Measurements from ENCODE around the gene CTIF. TPM values are rescaled to one million over a fixed set of nuclear protein-coding genes. Genes with fewer than 3 reads are reported as not detected.

Gene CTIF
- total RNA-seq, 1 donor from 2014 or later, result 35.1 TPM

- intact Hi-C loops (cut with DNase I), result no loop called here
- no peak overlapping the region for H3K27ac ChIP-seq
- DNase-seq (ENCODE audit: extremely low spot score in 2 of 2), result no peak
- no peaks in the 10 kb centered on the region for H3K27me3 ChIP-seq
- H3K4me1 ChIP-seq, result peaks cover 9% of the 10 kb centered on the region
- H3K36me3 ChIP-seq, result peaks cover 0 to 7% of the 10 kb centered on the region in 2 donors
- no peak overlapping the region for H3K4me3 ChIP-seq
- no peaks in the 10 kb centered on the region for H3K9me3 ChIP-seq
- TF ChIP-seq POLR2AphosphoS5 (IDR thresholded peaks at IDR 0.05; ENCODE audit: insufficient read depth in 1 of 2, low read depth in 1 of 2) (no peak), CTCF (IDR thresholded peaks at IDR 0.05) (no peak), POLR2A (IDR thresholded peaks at IDR 0.05) (no peak)
Observed at GRCh38 chr18:48766487-48766886, 227.7 kb downstream of the CTIF start.

DNA sequence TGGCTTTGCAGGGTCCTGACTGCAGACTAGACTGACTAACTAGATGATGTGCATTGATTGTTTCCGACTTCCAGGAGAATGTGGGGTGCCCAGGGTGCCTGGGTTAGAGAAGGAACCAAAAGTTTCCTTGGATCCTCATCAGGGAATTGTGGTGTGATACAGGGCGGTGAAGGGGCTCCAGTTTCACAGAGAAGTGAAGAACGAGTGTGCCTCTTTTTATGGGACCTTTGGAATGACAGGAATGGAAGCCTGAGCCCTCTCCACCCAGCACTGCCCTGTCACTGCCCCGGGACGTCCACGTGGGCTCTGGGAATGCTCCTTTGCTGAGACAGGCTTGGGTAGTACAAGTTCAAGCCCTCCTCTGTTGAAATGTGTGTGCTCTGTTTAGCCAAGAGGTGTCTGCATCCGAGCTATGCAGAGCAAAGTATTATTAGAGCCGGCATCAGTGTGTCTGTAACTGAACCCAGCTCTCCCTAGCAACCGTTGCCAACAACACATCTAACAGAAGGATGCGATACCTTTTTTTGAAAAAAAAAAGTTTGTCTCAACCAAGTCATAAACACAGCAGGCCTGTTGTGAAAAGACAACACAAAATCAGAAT lies 228.4 kb downstream of the CTIF start:
- Histone ChIP-seq H3K4me1 (peaks cover 9% of the 10 kb centered on the region), H3K27ac (no peak overlapping the region), H3K9me3 (no peaks in the 10 kb centered on the region), H3K27me3 (no peaks in the 10 kb centered on the region), H3K4me3 (no peak overlapping the region), H3K36me3 (no peaks in the 10 kb centered on the region)
- no peak for DNase-seq (ENCODE audit: extremely low spot score in 2 of 2)
- TF ChIP-seq CTCF (IDR thresholded peaks at IDR 0.05) (no peak), POLR2A (IDR thresholded peaks at IDR 0.05) (no peak), POLR2AphosphoS5 (IDR thresholded peaks at IDR 0.05; ENCODE audit: insufficient read depth in 1 of 2, low read depth in 1 of 2) (no peak)
- intact Hi-C loops (cut with DNase I), result no loop called here

DNA sequence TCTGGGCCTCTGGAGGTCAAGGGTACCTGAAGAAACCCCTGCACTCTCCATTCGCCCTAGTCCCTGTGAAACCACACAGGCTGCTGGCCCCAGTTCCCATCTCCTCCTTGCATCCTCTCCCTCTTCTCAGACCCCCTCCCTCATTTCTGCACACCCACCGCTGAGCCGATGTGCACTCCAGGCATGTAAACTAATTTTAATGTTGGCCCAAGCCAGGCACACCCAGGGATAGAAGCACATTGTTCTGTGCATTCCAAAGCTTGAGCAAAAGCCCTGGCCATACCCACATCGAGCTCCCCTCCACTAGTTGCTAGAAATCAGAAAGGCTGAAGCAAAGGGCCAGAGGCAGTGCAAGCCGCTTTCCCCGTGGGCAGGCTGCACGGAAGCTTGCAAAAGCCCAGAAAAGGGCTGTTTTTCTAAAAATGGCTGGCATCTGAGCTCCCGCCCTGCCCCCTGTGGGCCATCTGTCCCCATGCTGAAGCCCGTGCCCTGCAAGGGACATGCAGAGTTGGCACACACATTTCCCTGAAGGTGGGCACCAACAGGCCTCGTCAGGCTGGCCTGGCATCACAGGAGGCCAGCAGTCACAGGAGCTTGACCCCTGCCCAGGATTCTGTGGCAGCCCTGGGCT lies 230.3 kb downstream of the CTIF start:
- no peak for DNase-seq (ENCODE audit: extremely low spot score in 2 of 2)
- no peak overlapping the region for H3K4me3 ChIP-seq
- intact Hi-C loops (cut with DNase I), result no loop called here
- peaks cover 9% of the 10 kb centered on the region for H3K4me1 ChIP-seq
- H3K9me3 ChIP-seq, result no peaks in the 10 kb centered on the region
- H3K36me3 ChIP-seq, result no peaks in the 10 kb centered on the region
- TF ChIP-seq POLR2A (IDR thresholded peaks at IDR 0.05), result no peak
- TF ChIP-seq POLR2AphosphoS5 (IDR thresholded peaks at IDR 0.05; ENCODE audit: insufficient read depth in 1 of 2, low read depth in 1 of 2), result no peak
- TF ChIP-seq CTCF (IDR thresholded peaks at IDR 0.05), result no peak
- H3K27ac ChIP-seq, result no peak overlapping the region
- no peaks in the 10 kb centered on the region for H3K27me3 ChIP-seq

DNA sequence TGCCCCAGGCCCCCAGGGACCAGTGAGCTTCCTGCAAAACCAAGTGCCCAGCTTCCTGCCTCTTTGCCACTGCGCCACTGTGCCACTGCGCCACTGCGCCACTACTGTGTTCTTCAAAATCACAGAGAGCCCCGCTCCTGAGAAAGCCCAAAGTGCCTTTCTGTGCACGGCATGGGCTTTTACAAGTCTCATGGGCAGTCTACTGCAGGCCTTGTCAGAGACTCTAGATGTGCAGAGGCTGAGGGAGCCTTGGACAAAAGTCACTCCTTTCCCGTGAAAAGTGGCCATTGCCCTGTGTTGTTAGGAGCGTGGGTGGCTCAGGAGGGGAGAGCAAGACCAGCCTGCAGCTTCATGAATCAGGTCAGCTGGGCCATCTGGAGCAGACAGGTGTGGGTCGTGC lies 231.4 kb downstream of the CTIF start:
- no peaks in the 10 kb centered on the region for H3K36me3 ChIP-seq
- TF ChIP-seq CTCF (IDR thresholded peaks at IDR 0.05), result no peak
- TF ChIP-seq POLR2AphosphoS5 (IDR thresholded peaks at IDR 0.05; ENCODE audit: insufficient read depth in 1 of 2, low read depth in 1 of 2), result no peak
- no peak for TF ChIP-seq POLR2A (IDR thresholded peaks at IDR 0.05)
- H3K9me3 ChIP-seq, result no peaks in the 10 kb centered on the region
- no peak overlapping the region for H3K27ac ChIP-seq
- intact Hi-C loops (cut with DNase I), result loop anchor here (10.0 kb wide), 3 partner anchors 85 to 395 kb away; no protein-coding TSS in a partner anchor
- H3K4me1 ChIP-seq, result peaks cover 9% of the 10 kb centered on the region
- no peak overlapping the region for H3K4me3 ChIP-seq
- DNase-seq (ENCODE audit: extremely low spot score in 2 of 2), result no peak
- no peaks in the 10 kb centered on the region for H3K27me3 ChIP-seq
